ENCODE data around the gene BLOC1S5.
A peak's percentile ranks its signal among the peaks of the same experiment; 100 is the strongest.
"Not testable (repeated sequence)": the region's sequence is repeated elsewhere in the genome, so short reads cannot be mapped to it uniquely, and the experiment has no call there.

BLOC1S5 gene

DNA sequence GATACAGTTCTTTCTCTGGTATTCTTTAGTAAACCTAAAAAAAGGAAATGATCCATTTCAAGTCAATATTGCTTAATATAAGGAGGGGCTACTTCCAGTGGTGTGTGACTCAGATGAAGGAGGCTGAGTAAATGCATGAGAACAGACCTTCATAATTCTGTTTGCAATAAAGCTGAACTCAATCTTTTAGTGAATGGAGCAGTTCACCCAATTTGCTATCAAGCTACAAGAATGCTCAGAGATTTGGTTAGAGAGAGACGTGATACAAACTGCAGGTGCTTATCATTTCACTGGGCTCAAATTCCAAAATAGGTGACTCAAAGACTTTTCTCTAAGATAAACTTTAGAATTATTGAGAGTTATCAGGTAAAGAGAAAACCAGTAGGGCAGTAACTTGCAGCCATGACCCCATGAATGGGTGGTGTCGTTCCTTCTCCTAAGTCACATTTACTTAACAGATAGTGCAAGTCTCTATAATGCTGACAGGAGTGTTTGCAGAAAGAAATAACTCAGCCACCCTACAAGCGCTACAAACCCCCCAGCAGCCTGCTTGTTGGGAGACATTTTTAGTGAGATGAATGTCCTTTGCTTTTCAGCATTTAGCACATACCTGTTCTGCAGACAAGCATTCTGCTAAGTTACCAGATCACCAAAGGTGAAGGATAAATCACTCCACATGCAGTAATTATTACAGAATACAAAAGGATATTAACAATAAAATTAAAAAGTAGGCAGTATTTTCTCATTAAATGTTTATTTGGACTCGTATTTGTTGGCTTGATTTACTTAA lies 16.4 kb upstream of the BLOC1S5 start:
- peak; percentile 21 for DNase-seq

- no peak for DNase-seq
Observed at GRCh38 chr6:8079126-8079525, 14.9 kb upstream of the BLOC1S5 start.

DNA sequence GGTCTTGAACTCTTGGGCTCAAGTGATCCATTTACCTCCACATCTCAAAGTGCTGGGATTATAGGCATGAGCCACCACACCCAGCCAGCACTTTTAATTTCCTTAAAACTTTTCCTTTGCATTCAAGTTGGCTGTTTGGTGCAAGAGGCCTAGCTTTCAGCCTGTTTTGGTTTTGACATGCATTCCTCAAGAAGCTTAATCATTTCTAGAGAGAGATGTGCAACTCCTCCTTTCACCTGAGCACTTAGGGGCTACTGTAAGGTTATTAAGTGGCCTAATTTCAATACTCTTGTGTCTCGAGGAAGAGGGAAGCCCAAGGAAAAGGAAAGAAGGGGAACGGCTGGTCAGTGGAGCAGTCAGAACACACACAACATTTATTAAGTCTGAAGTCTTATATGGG lies 13.8 kb upstream of the BLOC1S5 start:
- no peak for DNase-seq

DNA sequence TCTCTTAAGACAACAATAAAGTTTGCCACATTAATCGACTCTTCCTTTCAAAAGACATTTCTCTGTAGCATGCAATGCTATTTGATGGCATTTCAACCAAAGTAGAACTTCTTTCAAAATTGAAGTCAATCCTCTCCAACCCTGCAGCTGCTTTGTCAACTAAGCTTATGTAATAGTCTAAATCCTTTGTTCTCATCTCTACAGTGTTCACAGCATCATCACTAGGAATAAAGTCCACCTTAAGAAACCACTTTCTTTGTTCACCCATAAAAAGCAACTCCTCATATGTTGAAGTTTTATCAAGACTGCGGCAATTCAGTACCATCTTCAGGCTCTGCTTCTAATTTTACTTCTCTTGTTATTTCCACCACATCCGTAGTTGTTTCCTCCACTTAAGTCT lies 11.5 kb upstream of the BLOC1S5 start:
- DNase-seq: no peak

GRCh38 chr6:8075185-8075584 lies 11.0 kb upstream of the BLOC1S5 start:
- no peak for DNase-seq

DNA sequence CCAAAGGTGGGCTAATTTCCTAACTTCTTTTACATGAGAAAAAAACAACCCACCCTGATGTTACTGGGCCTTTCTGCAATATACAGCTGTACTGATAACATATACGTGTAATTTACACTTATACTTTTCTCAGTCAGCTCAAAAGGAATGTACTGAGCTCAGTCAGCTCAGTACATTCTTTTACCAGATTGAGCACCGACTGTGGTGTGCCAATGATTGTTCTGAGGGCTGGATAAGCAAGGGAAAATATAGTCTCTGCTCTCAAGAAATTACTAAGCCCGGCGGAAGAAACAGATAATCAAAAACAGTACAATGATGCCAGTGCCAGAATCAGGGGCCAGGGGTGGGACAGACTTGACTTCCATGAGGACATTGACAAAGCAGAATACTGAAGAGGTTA lies 10.0 kb upstream of the BLOC1S5 start:
- DNase-seq: no peak

DNA sequence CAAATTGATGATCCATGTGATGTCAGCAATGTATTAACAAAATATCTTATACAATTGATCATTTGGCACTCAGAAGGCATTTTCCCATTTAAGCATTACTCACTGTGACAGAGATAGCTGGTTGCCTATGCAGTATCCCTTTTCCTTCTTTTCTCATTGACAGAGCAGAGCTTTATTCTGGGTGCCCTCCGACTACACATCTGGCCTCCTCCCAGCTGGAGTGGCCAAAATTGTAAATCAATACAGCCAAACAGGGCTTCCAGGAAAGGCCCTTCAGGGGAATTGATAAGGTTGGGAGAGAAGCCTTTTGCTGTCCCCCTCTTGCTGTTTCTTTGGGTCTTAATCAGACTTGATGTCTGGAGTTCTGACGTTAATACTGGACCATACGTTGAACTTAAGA lies 9.6 kb upstream of the BLOC1S5 start:
- DNase-seq: no peak

DNA sequence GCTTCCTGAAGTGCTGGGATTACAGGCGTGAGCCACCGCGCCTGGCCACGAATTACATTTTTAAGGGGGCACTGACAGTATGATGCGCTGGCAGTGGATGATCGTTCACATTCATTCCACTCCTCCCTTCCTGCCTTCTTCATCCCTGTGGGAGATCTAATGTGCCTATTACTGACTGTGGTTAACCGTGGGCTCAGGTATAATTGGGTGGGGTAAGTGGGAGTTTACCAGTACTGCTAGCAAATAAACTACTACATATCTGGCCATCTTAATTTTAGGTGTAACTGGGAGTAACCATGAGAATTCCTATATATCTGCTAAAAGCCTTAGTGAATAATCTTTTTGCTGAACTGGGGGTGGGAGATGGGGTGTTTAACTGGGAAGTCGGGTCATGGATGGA lies 6.5 kb upstream of the BLOC1S5 start:
- no peak for DNase-seq

DNA sequence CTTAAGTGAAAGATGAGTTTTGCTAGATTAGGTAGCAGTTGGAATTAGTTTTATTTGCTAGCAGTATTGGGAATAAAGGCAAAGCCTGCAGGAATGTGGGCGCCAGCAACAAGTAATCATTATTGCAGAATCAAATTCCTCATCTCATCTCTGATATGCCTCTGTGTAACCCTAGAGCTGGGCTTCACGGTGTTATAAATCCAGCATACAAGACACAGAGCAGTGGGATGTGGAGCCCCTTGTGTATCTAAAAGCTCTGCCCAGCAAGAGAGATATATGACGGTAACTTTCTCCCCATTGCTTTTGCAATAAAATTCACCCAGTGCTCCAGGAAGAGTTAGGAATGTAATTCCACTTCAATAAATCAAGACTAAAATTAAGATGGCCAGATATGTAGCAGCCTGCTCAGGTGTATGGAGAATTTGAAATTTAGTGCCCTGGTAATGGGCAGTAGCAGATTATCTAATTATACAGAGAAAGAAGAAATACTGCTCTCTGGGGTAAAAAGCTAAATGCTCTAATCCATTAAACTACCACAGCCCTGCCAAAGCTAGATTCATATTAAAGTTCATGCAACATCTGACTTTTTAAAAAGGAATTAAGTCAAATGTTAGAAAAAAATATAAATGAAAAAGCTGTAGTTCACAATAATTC lies 5.6 kb upstream of the BLOC1S5 start:
- DNase-seq: no peak

GRCh38 chr6:8069151-8069550 lies 5.0 kb upstream of the BLOC1S5 start:
- no peak for DNase-seq

GRCh38 chr6:8066108-8066507 lies 1.9 kb upstream of the BLOC1S5 start:
- DNase-seq: peak; percentile 22

DNA sequence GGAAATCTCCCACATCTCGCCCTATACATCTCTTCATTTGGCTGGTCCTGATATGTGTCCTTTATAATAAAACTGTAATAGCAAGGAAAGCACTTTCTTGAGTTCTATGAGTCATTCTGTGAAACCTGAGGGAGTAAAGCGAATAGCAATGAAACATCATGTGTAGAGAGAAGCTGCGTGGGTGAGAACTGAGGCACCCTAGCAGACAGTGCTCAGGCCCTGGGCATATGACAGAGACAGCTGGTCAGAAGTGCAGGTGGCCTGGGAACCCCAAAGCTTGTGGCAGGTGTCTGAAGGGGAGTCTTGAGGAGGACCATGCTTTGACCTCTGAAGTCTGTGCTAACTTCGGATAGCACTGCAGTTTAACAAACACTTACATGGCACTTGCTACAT lies 1.3 kb upstream of the BLOC1S5 start:
- peak; percentile 80 for DNase-seq

GRCh38 chr6:8064638-8065518 lies 689 bp upstream of the BLOC1S5 start:
- DNase-seq: no peak

GRCh38 chr6:8061736-8062135 lies 2.5 kb downstream of the BLOC1S5 start:
- no peak for DNase-seq

DNA sequence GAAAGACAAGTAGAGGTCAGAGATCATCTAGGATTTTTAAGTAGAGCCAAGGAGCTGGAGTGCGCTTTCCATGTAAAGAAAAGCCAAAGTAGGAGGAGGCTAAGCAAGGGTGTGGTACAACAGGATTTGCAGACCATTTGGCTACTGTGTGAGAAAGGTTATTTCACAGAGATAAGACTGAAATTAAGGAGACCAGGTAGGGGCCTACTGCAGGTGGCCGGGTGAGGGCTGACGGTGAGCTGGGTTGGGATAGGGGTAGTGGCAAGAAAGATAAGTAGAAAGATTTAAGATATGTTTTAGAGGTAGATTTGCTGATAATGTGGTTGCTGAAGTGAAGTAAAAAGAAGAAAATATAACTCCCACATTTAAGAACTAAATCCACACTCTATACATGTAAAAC lies 3.8 kb downstream of the BLOC1S5 start:
- DNase-seq: no peak

GRCh38 chr6:8059129-8059528 lies 5.1 kb downstream of the BLOC1S5 start:
- no peak for DNase-seq

DNA sequence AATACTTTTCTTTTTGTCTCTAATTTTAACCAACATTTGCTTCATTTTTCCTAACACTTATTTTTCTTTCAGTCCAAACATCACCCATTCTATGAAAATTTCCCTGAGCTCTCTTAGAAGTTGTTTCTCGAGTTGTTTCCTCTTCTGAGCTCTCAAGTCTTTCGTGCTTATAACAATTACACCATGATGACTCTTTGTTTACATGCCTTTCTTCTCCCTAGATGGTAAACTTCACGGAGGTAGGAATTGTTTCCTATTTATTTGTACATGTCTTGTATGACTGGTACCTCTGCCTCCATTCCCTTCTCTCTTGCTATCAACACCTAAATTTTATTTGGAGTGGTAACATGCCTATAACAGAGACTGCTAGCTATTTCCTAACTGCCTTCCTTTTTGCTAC lies 6.4 kb downstream of the BLOC1S5 start:
- DNase-seq: no peak

DNA sequence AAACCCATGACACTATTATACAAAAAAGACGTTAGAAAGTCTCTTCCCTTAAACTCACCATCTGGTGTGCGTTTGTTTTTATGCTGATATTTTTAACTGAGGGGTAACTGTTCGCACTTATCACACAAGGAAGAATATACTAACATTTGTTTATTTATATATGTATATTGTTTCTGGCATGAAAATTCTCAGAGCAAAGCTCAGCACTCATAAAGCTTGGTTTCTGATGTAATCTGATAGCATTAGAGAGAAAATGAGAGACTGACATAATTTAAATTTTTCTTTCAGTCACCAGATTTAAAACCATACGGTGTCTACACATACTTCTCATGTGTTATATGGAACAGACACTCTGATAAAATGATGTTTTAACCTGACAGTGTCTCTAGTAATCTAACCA lies 6.9 kb downstream of the BLOC1S5 start:
- DNase-seq: no peak

DNA sequence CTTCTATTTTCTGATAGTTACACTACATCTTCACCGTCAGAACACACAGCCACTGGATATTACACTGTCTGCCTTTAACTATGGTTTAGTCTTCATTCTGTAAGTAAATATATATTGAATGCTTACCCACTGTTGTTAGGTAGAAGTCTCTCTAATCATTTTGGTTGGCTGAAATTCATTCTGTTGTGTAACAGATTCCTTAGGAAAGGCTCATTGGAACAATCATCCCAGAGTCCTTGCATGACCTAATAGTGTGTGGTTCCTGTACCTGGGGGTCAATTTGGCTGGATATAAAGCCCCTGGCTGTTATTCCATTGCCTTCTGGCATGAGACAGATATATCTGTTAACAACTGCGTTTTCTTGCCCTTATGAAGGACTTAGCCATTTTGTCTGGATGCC lies 9.9 kb downstream of the BLOC1S5 start:
- DNase-seq: no peak

DNA sequence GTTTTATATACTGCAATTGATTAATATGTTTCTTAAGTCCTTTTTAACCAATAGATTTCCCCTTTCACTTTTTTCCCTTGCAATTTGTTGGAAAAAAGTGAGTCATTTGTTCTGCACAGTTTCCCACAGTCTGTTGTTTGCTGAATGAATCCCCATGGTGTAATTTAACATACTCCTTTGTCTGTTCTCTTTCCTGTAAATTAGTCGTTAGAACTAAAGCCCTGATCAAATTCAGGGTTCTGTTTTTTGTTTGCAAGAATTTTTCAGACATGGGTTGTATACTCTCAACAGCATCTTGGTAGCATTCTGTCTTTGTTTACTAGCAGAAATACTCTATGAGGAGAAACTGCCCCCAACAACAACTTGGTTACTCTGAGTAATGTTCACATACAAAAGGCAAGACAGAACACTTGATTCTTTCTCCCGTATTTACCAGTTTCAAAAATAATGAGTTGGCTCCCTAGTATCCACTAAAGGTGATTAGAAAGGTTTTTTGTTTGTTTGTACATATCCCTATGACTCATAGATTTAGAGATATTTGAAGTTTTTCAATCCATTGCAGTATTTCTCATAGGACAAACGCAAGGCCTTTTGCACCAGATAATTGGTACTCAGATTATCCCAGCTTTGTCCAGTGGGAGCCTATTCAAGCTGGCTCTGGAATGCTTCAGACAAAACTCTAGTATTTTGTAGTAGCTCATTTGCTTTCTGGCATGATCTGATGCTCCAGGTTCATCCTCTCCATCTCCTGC lies 16.5 kb downstream of the BLOC1S5 start:
- DNase-seq: no peak

DNA sequence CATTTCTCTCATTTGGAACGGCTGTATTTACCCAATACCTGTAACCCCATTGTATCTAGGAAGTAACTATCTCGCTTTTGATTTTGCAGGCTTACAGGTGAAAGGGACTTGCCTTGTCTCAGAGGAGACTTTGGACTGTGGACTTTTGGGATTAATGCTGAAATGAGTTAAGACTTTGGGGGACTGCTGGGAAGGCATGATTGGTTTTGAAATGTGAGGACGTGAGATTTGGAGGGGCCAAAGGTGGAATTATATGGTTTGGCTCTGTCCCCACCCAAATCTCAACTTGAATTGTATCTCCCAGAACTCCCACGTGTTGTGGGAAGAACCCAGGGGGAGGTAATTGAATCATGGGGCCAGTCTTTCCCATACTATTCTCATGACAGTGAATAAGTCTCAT lies 18.4 kb downstream of the BLOC1S5 start:
- DNase-seq: not testable (repeated sequence)

DNA sequence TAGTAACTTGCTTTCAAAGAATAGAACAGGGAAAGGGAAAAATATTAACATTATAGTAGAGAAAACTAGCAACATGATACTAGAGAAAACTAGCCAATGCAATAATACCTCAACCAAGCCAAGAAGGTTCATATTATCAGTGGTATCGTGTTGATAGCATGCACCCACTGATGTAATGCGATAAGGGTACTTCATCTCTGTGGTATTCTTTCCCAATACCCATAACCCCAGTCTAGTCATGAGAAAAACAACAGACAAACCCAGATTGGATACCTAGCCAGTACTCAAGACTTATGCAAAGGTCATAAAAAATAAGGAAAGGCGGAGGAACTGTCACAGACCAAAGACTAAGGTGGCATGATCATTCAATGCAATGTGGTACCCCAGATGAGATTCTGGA lies 21.0 kb downstream of the BLOC1S5 start:
- DNase-seq: no peak
